Suprapubic skin (tissue), 4 donors: ENCODE results near the gene POLRMT. TPM values are rescaled to one million over a fixed set of nuclear protein-coding genes. Genes with fewer than 3 reads are reported as not detected.

ENCODE experiments used
- DNase-seq, 2 donors: peaks; one replicate each; pipeline ENCODE4 v3.0.0-alpha.2; 2019; ENCODE audit warnings: low spot score in 2 of 2
- H3K27ac ChIP-seq: fragments of 200-600 bp; sonication (generic); one replicate; pipeline ENCODE4 v1.5.1; 2019
- H3K27me3 ChIP-seq: fragments of 200-600 bp; sonication (generic); one replicate; pipeline ENCODE4 v1.5.1; 2019
- H3K36me3 ChIP-seq: fragments of 200-600 bp; sonication (generic); one replicate; pipeline ENCODE4 v1.5.1; 2019
- H3K4me1 ChIP-seq: fragments of 200-600 bp; sonication (generic); one replicate; pipeline ENCODE4 v1.5.1; 2019
- H3K4me3 ChIP-seq: fragments of 200-600 bp; sonication (generic); one replicate; pipeline ENCODE4 v1.5.1; 2019; ENCODE audit warnings: mild to moderate bottlenecking
- H3K9me3 ChIP-seq: fragments of 200-600 bp; sonication (generic); one replicate; pipeline ENCODE4 v1.5.1; 2019
- CTCF ChIP-seq, 2 donors: fragments of 200-600 bp in 1 of 2; fragments of 450-650 bp in 1 of 2; sonication (generic) in 1 of 2; IDR thresholded peaks; one replicate each; pipeline ENCODE4 v1.5.1; 2016 to 2019; ENCODE audit warnings: antibody characterized with exemption in 2 of 2, mild to moderate bottlenecking in 1 of 2, moderate library complexity in 1 of 2
- EP300 ChIP-seq: sonication (generic); formaldehyde crosslinking; IDR thresholded peaks from one replicate; pipeline ENCODE4 v1.6.1; 2017; ENCODE audit warnings: antibody characterized with exemption
- POLR2A ChIP-seq, 2 donors: fragments of 450-650 bp; IDR thresholded peaks; one replicate each; pipeline ENCODE4 v1.6.1; 2017; ENCODE audit warnings: antibody characterized with exemption in 2 of 2, mild to moderate bottlenecking in 2 of 2, moderate library complexity in 2 of 2
- POLR2AphosphoS5 ChIP-seq, 3 donors: sonication (generic); formaldehyde crosslinking; IDR thresholded peaks; one replicate each; pipeline ENCODE4 v1.6.1; 2017; ENCODE audit warnings: antibody characterized with exemption in 3 of 3
- WGBS: methylation state at CpG from one replicate; pipeline ENCODE4 v1.1.5; 2018; 5-methylcytosine and 5-hydroxymethylcytosine counted together
- total RNA-seq, 4 donors: library from RNA; depleted of rRNA; stranded (reverse); fragments of >200 nt; gene quantifications; one replicate each; pipeline ENCODE4 v1.1.0, GENCODE V29; 2016

Gene POLRMT
- total RNA-seq, 4 donors from 2014 or later, result 26.0 to 60.4 (median 46.3) TPM

- Histone ChIP-seq H3K9me3 (no peaks in the 10 kb centered on the region), H3K27ac (peak overlapping the region; percentile 96), H3K4me3 (peak overlapping the region; percentile 96), H3K27me3 (no peaks in the 10 kb centered on the region), H3K4me1 (peaks cover 82% of the 10 kb centered on the region), H3K36me3 (peaks cover 11% of the 10 kb centered on the region)
- DNase-seq, result no peak
- TF ChIP-seq POLR2AphosphoS5 (IDR thresholded peaks at IDR 0.05) (no peak), EP300 (no peak), POLR2A (IDR thresholded peaks at IDR 0.05) (no peak), CTCF (IDR thresholded peaks at IDR 0.05) (no peak)
- 31% methylated on average over 8 of the region's 20 CpGs for WGBS
These were observed 27.6 kb upstream of the POLRMT start for GRCh38 chr19:660793-661426.

DNA sequence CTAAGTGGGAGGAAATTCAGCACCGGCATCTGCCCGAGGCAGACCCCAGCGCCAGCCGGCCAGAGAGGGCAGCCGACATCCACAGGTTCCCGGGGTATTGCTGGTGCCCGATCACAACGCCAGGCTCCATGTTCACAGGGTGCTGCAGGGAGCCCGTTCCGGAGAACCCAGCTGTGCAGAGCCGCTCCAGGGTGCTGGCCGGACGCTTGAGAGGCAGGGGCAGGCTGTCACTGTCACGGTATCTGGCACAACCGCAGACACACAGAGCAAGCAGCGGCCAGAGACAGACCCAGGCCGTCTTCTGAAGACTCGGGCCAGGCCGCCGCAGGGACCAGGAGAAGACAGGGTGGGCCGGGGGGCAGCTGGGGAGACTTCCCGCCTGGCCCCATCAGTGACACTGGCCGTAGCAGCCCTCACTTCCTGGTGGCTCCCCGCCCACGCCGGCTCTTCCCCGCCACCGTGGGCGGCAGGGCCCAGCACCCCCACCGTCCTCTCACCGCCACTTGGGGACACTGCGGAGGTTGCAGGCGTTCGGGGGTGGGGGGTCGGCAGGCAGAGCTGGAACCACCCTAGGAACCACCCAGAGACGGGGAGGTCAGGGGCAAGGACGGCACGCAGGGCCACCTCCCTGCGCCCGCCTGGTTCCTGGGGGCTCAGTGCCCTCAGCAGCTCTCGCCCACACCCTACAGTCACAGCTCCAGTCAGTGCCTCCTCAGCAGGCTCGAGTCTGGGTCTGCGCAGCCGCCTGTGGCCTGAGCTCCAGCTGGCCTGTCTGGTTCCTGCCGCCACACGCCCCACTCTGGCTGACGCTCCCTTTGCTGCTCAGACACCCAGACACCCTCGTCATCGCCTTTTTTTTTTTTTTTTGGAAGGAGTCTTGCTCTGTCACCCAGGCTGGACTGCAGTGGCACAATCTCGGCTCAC is 25.8 kb upstream of the POLRMT start:
- H3K4me3 ChIP-seq, result peak overlapping the region; percentile 96
- TF ChIP-seq EP300 (no peak), POLR2A (IDR thresholded peaks at IDR 0.05) (no peak), POLR2AphosphoS5 (IDR thresholded peaks at IDR 0.05) (no peak), CTCF (IDR thresholded peaks at IDR 0.05) (no peak)
- DNase-seq, result no peak
- peaks cover 13% of the 10 kb centered on the region for H3K36me3 ChIP-seq
- H3K9me3 ChIP-seq, result no peaks in the 10 kb centered on the region
- WGBS, result 26% methylated on average over 22 of the region's 50 CpGs
- no peaks in the 10 kb centered on the region for H3K27me3 ChIP-seq
- H3K4me1 ChIP-seq, result peaks cover 75% of the 10 kb centered on the region
- peak overlapping the region; percentile 96 for H3K27ac ChIP-seq

DNA sequence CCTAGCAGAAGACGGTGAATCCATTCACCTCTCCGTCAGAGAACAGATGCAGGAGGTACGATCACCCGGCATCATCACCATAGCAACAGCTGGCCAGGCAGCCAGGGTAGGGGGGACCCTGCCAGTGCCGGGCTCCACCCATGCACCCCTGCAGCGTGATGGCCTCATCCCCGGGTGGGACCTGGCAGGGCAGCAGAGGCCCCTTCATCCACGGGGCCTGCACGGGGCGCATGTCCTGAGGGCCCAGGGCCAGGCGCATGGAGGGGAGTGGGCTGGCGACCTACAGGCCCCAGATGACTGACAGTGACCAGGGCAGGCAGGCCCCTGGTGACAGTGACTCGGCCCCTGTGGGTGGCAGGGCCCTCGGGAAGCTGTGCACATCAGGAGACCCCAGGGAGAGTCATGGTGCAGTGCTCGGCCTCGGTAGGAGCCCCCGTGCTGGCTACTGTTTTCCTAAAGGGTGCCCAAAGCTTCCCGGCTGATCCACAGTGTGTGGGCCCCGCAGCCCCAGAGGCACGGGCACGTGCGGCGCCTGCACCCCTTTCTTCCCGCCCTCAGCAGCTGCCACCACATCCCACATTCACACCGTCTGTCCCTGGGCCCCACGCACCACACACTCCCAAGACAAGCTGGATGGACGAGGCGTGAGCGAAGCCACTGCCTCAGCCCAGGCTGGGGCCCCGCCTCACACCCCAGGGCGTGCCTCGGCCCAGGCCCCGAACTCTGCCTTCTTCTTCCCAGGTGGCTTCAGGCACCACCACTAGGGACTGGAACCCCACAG is 24.9 kb upstream of the POLRMT start:
- DNase-seq, result no peak

DNA sequence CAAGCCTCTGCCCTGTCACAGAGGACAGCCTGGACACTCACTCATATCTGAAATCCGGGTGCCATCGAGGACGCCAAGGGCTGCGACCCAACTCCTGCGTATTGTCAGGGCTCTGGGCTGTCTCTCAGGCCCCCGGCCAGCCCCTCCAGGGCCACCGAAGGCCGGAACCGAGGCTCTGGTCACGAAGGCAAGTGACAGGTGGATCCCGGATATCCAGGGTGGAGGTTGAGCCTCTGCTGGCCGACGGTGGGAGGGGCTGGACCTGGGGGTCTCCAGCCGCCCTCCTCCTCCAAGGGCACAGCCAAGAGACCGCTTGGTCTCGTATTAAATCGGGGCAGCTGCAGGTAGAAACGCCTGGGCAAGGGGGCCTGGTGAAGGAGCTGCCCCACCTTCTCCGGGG is 24.3 kb upstream of the POLRMT start:
- H3K27me3 ChIP-seq, result no peaks in the 10 kb centered on the region
- H3K9me3 ChIP-seq, result no peaks in the 10 kb centered on the region
- no peak overlapping the region for H3K4me3 ChIP-seq
- TF ChIP-seq CTCF (IDR thresholded peaks at IDR 0.05) (no peak), EP300 (no peak), POLR2A (IDR thresholded peaks at IDR 0.05) (no peak), POLR2AphosphoS5 (IDR thresholded peaks at IDR 0.05) (no peak)
- H3K4me1 ChIP-seq, result peaks cover 66% of the 10 kb centered on the region
- no peak for DNase-seq
- WGBS, result 79% methylated on average over 17 of the region's 19 CpGs
- no peak overlapping the region for H3K27ac ChIP-seq
- H3K36me3 ChIP-seq, result peaks cover 28% of the 10 kb centered on the region

More for the DNA sequence above, 24.9 kb upstream of the POLRMT start:
- Histone ChIP-seq H3K4me3 (peak overlapping the region; percentile 96), H3K4me1 (peaks cover 66% of the 10 kb centered on the region), H3K27me3 (no peaks in the 10 kb centered on the region), H3K27ac (peak overlapping the region; percentile 96), H3K36me3 (peaks cover 23% of the 10 kb centered on the region), H3K9me3 (no peaks in the 10 kb centered on the region)
- 78% methylated on average over 19 of the region's 33 CpGs for WGBS
- TF ChIP-seq POLR2AphosphoS5 (IDR thresholded peaks at IDR 0.05) (no peak), POLR2A (IDR thresholded peaks at IDR 0.05) (no peak), CTCF (IDR thresholded peaks at IDR 0.05) (no peak), EP300 (no peak)
